ENCODE data around the gene SLC25A47. TPM values are rescaled to one million over a fixed set of nuclear protein-coding genes. Genes with fewer than 3 reads are reported as not detected.

SLC25A47 gene
- total RNA-seq, 1 donor from 2014 or later, result not detected

DNA sequence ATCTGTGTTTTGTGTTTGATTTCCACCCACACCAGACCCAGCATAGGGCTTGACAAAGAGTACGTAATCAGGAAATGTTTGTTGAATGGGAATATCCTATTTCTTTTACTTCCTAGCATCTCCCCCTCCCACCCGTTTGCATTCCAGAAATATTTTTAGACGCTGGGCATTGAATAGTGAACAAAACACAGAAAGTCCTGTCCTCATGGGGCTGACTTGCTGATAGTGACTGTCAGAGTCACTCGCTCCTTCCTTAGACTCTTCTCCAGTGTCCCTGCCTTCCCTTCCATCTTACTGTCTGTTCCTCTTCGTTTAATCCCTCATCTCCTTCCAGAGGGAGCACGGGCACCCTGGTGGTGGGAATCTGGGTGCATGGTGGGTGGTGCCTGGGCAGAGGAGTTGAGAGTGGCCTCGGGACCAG is 53.6 kb downstream of the SLC25A47 start:
- TF ChIP-seq CTCF (IDR thresholded peaks at IDR 0.05), result peak in 1 of 3 experiments; percentile 11
- DNase-seq (ENCODE audit: low spot score in 2 of 2), result no peak
- Histone ChIP-seq H3K27ac (peak overlapping the region; percentile 87 to 97), H3K27me3 (no peaks in the 10 kb centered on the region), H3K4me3 (peak overlapping the region; percentile 64 to 76), H3K9me3 (no peaks in the 10 kb centered on the region), H3K4me1 (peaks cover 3 to 11% of the 10 kb centered on the region in 2 donors), H3K36me3 (peaks cover 0 to 2% of the 10 kb centered on the region in 2 donors)
- intact Hi-C loops (cut with DNase I), result loop anchor here (1.0 to 10.0 kb wide), 12 partner anchors 70 to 1708 kb away; partner anchors contain the start of genes CCDC85C, CCNK, DYNC1H1 and HSP90AA1

Other genes starting within 250 kb of the SLC25A47 start
- 1.6 TPM for gene DEGS2, start 163.7 kb upstream of the SLC25A47 start, total RNA-seq
- gene YY1, start 84.2 kb upstream of the SLC25A47 start, total RNA-seq, result 42.4 TPM
- gene SLC25A29, start 16.9 kb upstream of the SLC25A47 start, total RNA-seq, result 193 TPM
- 21.0 TPM for gene WDR25, start 53.1 kb downstream of the SLC25A47 start, total RNA-seq

Measured in ascending aorta (tissue), 2 donors.